ENCODE data around the gene EVC. TPM values are rescaled to one million over a fixed set of nuclear protein-coding genes. Genes with fewer than 3 reads are reported as not detected.

The EVC gene
- total RNA-seq, 4 donors from 2014 or later = 89.8 to 134 (median 99.6) TPM

GRCh38 chr4:5839332-5839731 is 128.3 kb downstream of the EVC start:
- Histone ChIP-seq H3K27ac (no peak overlapping the region), H3K4me1 (no peaks in the 10 kb centered on the region), H3K36me3 (no peaks in the 10 kb centered on the region), H3K27me3 (no peaks in the 10 kb centered on the region), H3K4me3 (no peak overlapping the region), H3K9me3 (no peaks in the 10 kb centered on the region)
- WGBS, 2 donors = 68 to 88% methylated on average over 13 of the region's 13 CpGs
- no peak for DNase-seq (ENCODE audit: low spot score in 2 of 2)
- TF ChIP-seq POLR2A (IDR thresholded peaks at IDR 0.05) = no peak
- no peak for TF ChIP-seq EP300 (IDR thresholded peaks at IDR 0.05)
- no peak for TF ChIP-seq CTCF (IDR thresholded peaks at IDR 0.05)

- H3K36me3 ChIP-seq = no peaks in the 10 kb centered on the region
- TF ChIP-seq POLR2A (IDR thresholded peaks at IDR 0.05) (no peak), EP300 (IDR thresholded peaks at IDR 0.05) (no peak), CTCF (IDR thresholded peaks at IDR 0.05) (no peak)
- H3K4me3 ChIP-seq = no peak overlapping the region
- 60% methylated on average over 27 to 30 of the region's 30 CpGs for WGBS, 2 donors
- no peaks in the 10 kb centered on the region for H3K4me1 ChIP-seq
- DNase-seq (ENCODE audit: low spot score in 2 of 2) = peak in 1 of 2 donors; percentile 7
- H3K27ac ChIP-seq = no peak overlapping the region
- H3K27me3 ChIP-seq = no peaks in the 10 kb centered on the region
- H3K9me3 ChIP-seq = peaks cover 0 to 2% (median 0%) of the 10 kb centered on the region in 4 donors
Measured at GRCh38 chr4:5839751-5840674, 129.0 kb downstream of the EVC start.

- TF ChIP-seq EP300 (IDR thresholded peaks at IDR 0.05) (no peak), POLR2A (IDR thresholded peaks at IDR 0.05) (no peak), CTCF (IDR thresholded peaks at IDR 0.05) (no peak)
- Histone ChIP-seq H3K27me3 (no peaks in the 10 kb centered on the region), H3K4me3 (no peak overlapping the region), H3K27ac (no peak overlapping the region), H3K9me3 (peaks cover 0 to 25% (median 0%) of the 10 kb centered on the region in 4 donors), H3K4me1 (no peaks in the 10 kb centered on the region), H3K36me3 (no peaks in the 10 kb centered on the region)
- no peak for DNase-seq (ENCODE audit: low spot score in 2 of 2)
- WGBS, 2 donors = 88 to 96% methylated on average over 4 of the region's 4 CpGs
Measured at GRCh38 chr4:5842456-5842855, 131.5 kb downstream of the EVC start.

- TF ChIP-seq POLR2A (IDR thresholded peaks at IDR 0.05) (no peak), EP300 (IDR thresholded peaks at IDR 0.05) (no peak), CTCF (IDR thresholded peaks at IDR 0.05) (no peak)
Measured at GRCh38 chr4:5843573-5844530, 132.9 kb downstream of the EVC start.

More at GRCh38 chr4:5843573-5844530, 132.9 kb downstream of the EVC start:
- no peak for DNase-seq (ENCODE audit: low spot score in 2 of 2)
- Histone ChIP-seq H3K4me3 (no peak overlapping the region), H3K4me1 (no peaks in the 10 kb centered on the region), H3K27me3 (no peaks in the 10 kb centered on the region), H3K36me3 (no peaks in the 10 kb centered on the region), H3K27ac (no peak overlapping the region), H3K9me3 (peaks cover 0 to 33% (median 0%) of the 10 kb centered on the region in 4 donors)
- 58 to 62% methylated on average over 18 of the region's 18 CpGs for WGBS, 2 donors

All from tibial nerve (tissue), 4 donors.